ENCODE measurements around the gene NGEF.

The NGEF gene

DNA sequence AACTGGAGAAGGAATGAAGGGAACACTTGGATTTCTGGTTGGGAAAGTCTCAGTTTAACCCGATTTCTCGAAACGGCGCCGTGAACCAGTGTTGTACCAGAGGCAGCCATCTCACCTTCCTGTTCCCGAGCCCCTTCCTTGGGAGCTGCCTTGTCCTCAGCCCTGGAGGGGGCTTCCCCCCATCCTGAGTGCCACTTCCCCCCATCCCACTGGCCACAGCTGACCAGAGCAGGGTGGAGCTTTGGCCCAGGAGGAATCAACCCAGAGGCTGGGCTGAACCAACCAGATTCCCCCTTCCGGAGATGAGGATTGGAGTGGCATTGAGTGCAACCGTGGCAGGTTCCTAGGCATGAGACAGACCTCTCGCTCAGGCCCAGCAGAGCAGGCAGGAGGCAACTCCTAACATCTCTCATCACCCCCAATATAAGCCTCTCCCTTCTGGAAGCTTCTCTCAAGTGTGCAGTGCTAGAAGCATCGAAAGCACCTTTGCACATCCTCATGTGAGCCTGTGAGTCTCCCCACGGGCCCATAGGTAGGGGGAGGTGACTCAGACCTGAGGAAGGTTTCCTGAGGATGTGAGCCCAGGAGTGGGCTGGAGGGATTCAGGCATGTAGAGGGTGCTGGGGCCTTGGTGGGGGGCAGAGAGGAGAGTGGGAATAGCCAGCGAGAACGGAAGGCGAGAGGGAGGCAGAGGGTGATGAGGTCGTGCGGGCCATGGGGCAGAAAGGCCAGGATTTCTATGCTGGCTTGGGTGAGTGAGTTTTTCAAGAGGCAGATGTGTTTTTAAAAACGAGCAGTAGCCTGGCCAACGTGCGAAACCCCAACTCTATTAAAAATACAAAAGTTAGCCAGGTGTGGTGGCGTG is 11.9 kb downstream of the NGEF start:
- no peaks in the 10 kb centered on the region for H3K36me3 ChIP-seq (ENCODE audit: insufficient read depth, insufficient read length, low read length)
- H3K9ac ChIP-seq (ENCODE audit: insufficient read length, low read depth) = no peak overlapping the region
- H3K9me3 ChIP-seq (ENCODE audit: insufficient read depth, low read length) = no peaks in the 10 kb centered on the region
- TF ChIP-seq YY1 (IDR thresholded peaks at IDR 0.05; ENCODE audit: insufficient read depth, insufficient read length) (no peak), ZNF274 (IDR thresholded peaks at IDR 0.05; ENCODE audit: low read depth, low read length) (no peak), SUZ12 (IDR thresholded peaks at IDR 0.05; ENCODE audit: extremely low read depth, insufficient read depth, insufficient read length) (no peak)
- no peak overlapping the region for H3K4me3 ChIP-seq (ENCODE audit: insufficient read length, low read depth)
- DNase-seq (ENCODE audit: low read depth, low spot score) = no peak
- H3K4me1 ChIP-seq (ENCODE audit: insufficient read depth, insufficient read length) = peaks cover 9% of the 10 kb centered on the region
- no peaks in the 10 kb centered on the region for H3K27me3 ChIP-seq (ENCODE audit: insufficient read depth, insufficient read length)

DNA sequence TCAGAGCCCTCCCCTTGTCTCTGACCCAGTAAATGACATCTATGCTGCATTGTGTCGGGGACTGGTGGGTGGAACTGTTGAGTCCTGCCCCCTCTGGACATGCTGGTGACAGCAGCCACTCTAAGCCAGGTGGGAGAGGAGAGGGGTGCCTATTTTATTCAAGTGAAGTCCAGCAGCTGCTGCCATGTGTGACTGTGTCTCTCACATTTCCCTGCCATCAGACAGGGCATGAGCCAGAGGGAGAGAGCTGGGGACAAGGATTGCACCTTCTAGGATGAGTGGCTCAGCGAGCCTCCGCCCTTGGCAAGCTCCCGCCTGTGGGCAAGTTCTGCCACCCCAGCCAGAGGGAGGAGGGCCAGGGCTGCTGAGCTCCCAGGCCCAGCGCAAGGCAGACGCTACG is 13.7 kb downstream of the NGEF start:
- H3K4me3 ChIP-seq (ENCODE audit: insufficient read length, low read depth) = no peak overlapping the region
- H3K27me3 ChIP-seq (ENCODE audit: insufficient read depth, insufficient read length) = no peaks in the 10 kb centered on the region
- no peak overlapping the region for H3K9ac ChIP-seq (ENCODE audit: insufficient read length, low read depth)
- peaks cover 9% of the 10 kb centered on the region for H3K4me1 ChIP-seq (ENCODE audit: insufficient read depth, insufficient read length)
- no peak for DNase-seq (ENCODE audit: low read depth, low spot score)
- no peaks in the 10 kb centered on the region for H3K36me3 ChIP-seq (ENCODE audit: insufficient read depth, insufficient read length, low read length)
- TF ChIP-seq SUZ12 (IDR thresholded peaks at IDR 0.05; ENCODE audit: extremely low read depth, insufficient read depth, insufficient read length) (no peak), YY1 (IDR thresholded peaks at IDR 0.05; ENCODE audit: insufficient read depth, insufficient read length) (no peak), ZNF274 (IDR thresholded peaks at IDR 0.05; ENCODE audit: low read depth, low read length) (no peak)
- H3K9me3 ChIP-seq (ENCODE audit: insufficient read depth, low read length) = no peaks in the 10 kb centered on the region

DNA sequence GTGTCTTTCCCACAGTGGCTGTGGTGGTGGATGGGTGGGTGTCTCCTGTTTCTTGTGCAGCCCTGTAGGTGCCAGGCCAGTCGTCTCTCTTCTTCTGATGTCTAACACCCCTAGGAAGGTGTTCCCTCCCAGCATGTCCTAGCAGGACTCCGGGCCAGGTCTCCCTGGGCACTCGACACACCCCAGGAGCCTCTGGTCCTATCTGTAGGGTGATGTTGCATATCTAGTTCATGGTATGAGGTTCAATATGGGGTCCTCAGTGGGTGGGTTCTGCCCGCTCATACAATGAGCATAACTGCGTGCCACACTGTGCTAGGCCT is 14.4 kb downstream of the NGEF start:
- Histone ChIP-seq H3K36me3 (ENCODE audit: insufficient read depth, insufficient read length, low read length) (no peaks in the 10 kb centered on the region), H3K9ac (ENCODE audit: insufficient read length, low read depth) (no peak overlapping the region), H3K27me3 (ENCODE audit: insufficient read depth, insufficient read length) (no peaks in the 10 kb centered on the region), H3K4me3 (ENCODE audit: insufficient read length, low read depth) (no peak overlapping the region), H3K9me3 (ENCODE audit: insufficient read depth, low read length) (no peaks in the 10 kb centered on the region), H3K4me1 (ENCODE audit: insufficient read depth, insufficient read length) (peaks cover 9% of the 10 kb centered on the region)
- TF ChIP-seq YY1 (IDR thresholded peaks at IDR 0.05; ENCODE audit: insufficient read depth, insufficient read length) = no peak
- TF ChIP-seq ZNF274 (IDR thresholded peaks at IDR 0.05; ENCODE audit: low read depth, low read length) = no peak
- no peak for TF ChIP-seq SUZ12 (IDR thresholded peaks at IDR 0.05; ENCODE audit: extremely low read depth, insufficient read depth, insufficient read length)
- no peak for DNase-seq (ENCODE audit: low read depth, low spot score)

DNA sequence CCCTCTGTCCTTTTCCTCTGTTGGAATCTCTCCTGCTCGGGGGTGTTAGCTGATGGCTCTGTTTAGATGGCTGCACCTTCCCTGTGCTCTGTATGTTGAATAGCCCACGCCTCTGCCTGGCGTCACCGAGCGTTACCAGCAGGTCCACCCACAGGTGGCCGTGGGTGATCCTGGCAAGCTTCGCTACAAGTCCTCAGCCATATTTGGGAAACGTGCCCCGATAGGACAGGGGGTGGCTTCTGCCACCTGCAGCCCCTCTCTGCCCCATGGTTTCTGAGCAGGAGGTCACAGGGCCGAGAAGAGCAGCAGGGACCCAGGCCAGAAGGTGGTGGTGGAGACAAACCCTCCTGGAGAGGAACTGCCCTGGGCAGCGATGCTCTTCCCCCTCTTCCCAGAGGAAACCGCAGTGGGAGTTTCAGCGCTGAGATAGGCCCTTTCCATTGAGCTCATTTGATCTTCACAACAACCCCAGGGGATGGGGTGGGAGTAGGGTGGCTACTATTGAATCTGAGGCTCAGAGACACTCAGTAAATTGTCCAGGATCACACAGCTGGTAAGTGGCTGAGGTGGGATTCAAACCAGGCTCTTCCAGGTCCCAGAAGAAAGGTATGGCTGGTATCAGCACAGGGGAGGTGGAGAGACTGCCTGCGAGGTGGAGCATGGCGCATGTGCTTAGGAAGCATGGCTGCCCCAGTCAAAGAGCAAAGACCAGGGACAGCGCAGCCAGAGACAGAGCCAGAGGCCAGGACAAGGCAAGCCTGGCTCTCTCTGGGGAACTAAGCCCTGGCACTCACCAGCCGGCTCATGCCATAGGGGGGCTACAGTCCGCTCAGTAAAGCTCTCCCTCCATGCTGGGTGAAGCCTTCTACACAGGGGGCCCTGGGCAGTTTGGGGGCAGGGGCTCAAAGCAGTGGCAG is 15.0 kb downstream of the NGEF start:
- no peaks in the 10 kb centered on the region for H3K9me3 ChIP-seq (ENCODE audit: insufficient read depth, low read length)
- peaks cover 7% of the 10 kb centered on the region for H3K4me1 ChIP-seq (ENCODE audit: insufficient read depth, insufficient read length)
- H3K4me3 ChIP-seq (ENCODE audit: insufficient read length, low read depth) = no peak overlapping the region
- no peaks in the 10 kb centered on the region for H3K36me3 ChIP-seq (ENCODE audit: insufficient read depth, insufficient read length, low read length)
- no peak overlapping the region for H3K9ac ChIP-seq (ENCODE audit: insufficient read length, low read depth)
- no peaks in the 10 kb centered on the region for H3K27me3 ChIP-seq (ENCODE audit: insufficient read depth, insufficient read length)
- no peak for DNase-seq (ENCODE audit: low read depth, low spot score)
- no peak for TF ChIP-seq ZNF274 (IDR thresholded peaks at IDR 0.05; ENCODE audit: low read depth, low read length)
- no peak for TF ChIP-seq YY1 (IDR thresholded peaks at IDR 0.05; ENCODE audit: insufficient read depth, insufficient read length)
- TF ChIP-seq SUZ12 (IDR thresholded peaks at IDR 0.05; ENCODE audit: extremely low read depth, insufficient read depth, insufficient read length) = no peak

DNA sequence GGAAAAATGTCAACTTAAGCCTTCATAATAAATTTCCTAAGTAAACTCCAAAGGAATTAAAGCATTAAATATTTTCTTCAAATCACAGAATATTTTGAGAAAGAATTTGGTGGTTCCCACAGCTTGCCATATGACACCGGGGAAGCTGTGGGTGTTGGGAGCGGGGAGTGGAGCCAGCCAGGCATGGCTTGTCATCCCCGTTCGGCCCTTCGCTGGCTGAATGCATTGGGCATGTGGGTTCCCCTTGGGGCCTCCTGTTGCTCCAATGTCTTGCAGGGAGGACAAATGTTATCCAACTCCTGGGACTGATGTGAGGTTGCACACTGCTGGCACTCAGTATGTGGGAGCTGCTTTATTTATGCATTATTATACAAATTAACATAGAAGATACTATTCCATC is 18.6 kb downstream of the NGEF start:
- DNase-seq (ENCODE audit: low read depth, low spot score) = no peak
- no peak for TF ChIP-seq SUZ12 (IDR thresholded peaks at IDR 0.05; ENCODE audit: extremely low read depth, insufficient read depth, insufficient read length)
- H3K36me3 ChIP-seq (ENCODE audit: insufficient read depth, insufficient read length, low read length) = no peaks in the 10 kb centered on the region

DNA sequence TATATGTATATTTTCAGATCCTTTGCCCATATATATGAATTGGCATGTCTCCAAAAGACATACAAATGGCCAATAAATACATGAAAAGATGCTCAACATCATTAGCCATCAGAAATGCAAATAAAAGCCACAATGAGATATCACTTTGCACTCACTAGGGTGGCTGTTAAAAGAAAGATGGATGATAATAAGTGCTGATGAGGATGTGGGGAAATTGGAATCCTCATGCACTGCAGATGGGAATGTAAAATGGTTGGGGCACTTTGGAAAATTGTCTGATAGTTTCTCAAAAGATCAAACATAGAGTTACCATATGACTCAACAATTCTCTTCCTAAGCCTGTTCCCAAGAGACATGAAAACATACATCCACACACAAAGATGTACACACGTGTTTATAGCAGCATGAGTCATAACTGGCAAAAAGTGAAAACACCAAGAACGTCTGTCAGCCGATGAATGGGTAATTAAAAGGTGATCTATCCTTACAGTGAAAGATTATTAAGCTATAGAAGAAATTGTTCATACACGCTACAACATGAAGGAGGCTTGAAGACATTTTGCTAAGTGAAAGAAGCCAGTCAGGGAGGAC is 19.7 kb downstream of the NGEF start:
- Histone ChIP-seq H3K36me3 (ENCODE audit: insufficient read depth, insufficient read length, low read length) (no peaks in the 10 kb centered on the region), H3K4me1 (ENCODE audit: insufficient read depth, insufficient read length) (peaks cover 3% of the 10 kb centered on the region), H3K9ac (ENCODE audit: insufficient read length, low read depth) (no peak overlapping the region), H3K4me3 (ENCODE audit: insufficient read length, low read depth) (no peak overlapping the region), H3K9me3 (ENCODE audit: insufficient read depth, low read length) (no peaks in the 10 kb centered on the region), H3K27me3 (ENCODE audit: insufficient read depth, insufficient read length) (no peaks in the 10 kb centered on the region)
- no peak for TF ChIP-seq ZNF274 (IDR thresholded peaks at IDR 0.05; ENCODE audit: low read depth, low read length)
- DNase-seq (ENCODE audit: low read depth, low spot score) = no peak

More for the DNA sequence above, 18.6 kb downstream of the NGEF start:
- Histone ChIP-seq H3K4me1 (ENCODE audit: insufficient read depth, insufficient read length) (peaks cover 5% of the 10 kb centered on the region), H3K27me3 (ENCODE audit: insufficient read depth, insufficient read length) (no peaks in the 10 kb centered on the region), H3K4me3 (ENCODE audit: insufficient read length, low read depth) (no peak overlapping the region), H3K9ac (ENCODE audit: insufficient read length, low read depth) (no peak overlapping the region), H3K9me3 (ENCODE audit: insufficient read depth, low read length) (no peaks in the 10 kb centered on the region)

DNA sequence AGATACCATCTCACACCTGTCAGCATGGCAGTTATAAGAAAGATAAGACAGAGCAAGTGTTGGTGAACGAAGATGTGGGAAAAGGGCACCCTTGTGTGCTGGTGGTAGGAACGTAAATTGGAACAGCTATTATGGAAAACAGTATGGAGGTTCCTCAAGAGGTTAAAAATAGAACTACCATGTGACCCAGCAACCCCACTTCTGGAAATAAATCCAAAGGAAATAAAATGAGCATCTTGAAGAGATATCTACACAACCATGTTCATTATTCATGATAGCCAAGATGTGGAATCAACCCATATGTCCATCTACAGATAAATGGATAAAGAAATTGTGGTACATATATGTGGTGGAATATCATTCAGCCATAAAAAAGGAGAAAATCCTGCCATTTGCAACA is 26.9 kb downstream of the NGEF start:
- DNase-seq (ENCODE audit: low read depth, low spot score) = no peak
- no peak overlapping the region for H3K9ac ChIP-seq (ENCODE audit: insufficient read length, low read depth)
- TF ChIP-seq ZNF274 (IDR thresholded peaks at IDR 0.05; ENCODE audit: low read depth, low read length) = no peak
- no peak for TF ChIP-seq SUZ12 (IDR thresholded peaks at IDR 0.05; ENCODE audit: extremely low read depth, insufficient read depth, insufficient read length)
- TF ChIP-seq YY1 (IDR thresholded peaks at IDR 0.05; ENCODE audit: insufficient read depth, insufficient read length) = no peak
- no peak overlapping the region for H3K4me3 ChIP-seq (ENCODE audit: insufficient read length, low read depth)
- H3K36me3 ChIP-seq (ENCODE audit: insufficient read depth, insufficient read length, low read length) = no peaks in the 10 kb centered on the region
- H3K9me3 ChIP-seq (ENCODE audit: insufficient read depth, low read length) = no peaks in the 10 kb centered on the region
- H3K4me1 ChIP-seq (ENCODE audit: insufficient read depth, insufficient read length) = peaks cover 2% of the 10 kb centered on the region
- no peaks in the 10 kb centered on the region for H3K27me3 ChIP-seq (ENCODE audit: insufficient read depth, insufficient read length)
